IPS-11a (cell line): ENCODE data around the gene CDK15.
"Not testable (repeated sequence)": the region's sequence is repeated elsewhere in the genome, so short reads cannot be mapped to it uniquely, and the experiment has no call there.

Experiments
- H3K4me3 ChIP-seq: one replicate; pipeline ENCODE4 v1.5.1; 2013; ENCODE audit warnings: low read depth, low read length, control low read depth

CDK15 gene

DNA sequence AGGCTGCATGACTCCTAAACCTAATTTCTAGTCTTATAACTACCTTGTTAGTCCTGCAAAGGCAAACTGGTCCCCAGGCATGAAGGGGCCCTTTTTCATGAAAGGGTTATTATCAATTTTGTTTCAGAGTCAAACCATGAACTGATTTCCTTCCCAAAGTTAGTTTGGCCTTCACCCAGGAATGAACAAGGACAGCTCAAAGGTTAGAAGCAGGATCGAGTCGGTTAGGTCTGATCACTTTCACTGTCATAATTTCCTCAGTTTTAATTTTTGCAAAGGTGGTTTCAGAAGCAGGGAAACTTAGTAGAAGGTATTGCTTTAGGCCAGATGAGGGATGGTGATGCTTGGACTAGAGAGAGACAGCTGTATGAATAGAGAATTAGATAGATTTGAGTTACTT is 16.9 kb upstream of the CDK15 start:
- H3K4me3 ChIP-seq = no peak overlapping the region

DNA sequence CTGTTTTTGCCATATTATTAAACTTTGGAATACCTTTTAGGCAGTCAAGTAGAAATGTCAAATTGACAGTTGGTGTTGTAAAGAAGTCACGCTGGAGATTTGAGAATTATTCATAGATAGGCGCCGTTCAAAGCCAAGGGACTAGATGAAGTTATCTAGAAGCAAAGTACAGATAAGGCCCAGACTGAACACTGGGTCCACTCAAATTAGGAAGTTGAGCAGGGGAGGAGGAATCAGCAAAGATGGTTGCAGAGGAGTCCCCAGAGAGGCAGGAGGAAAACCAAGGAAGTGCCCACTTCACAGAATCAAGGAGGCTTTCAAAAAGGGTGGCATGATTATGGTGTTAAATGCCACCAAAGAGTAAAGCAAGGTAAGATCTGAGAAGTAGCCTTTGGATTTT is 16.0 kb upstream of the CDK15 start:
- H3K4me3 ChIP-seq = no peak overlapping the region

- H3K4me3 ChIP-seq = no peak overlapping the region
Measured at GRCh38 chr2:201790989-201791388, 15.3 kb upstream of the CDK15 start.

DNA sequence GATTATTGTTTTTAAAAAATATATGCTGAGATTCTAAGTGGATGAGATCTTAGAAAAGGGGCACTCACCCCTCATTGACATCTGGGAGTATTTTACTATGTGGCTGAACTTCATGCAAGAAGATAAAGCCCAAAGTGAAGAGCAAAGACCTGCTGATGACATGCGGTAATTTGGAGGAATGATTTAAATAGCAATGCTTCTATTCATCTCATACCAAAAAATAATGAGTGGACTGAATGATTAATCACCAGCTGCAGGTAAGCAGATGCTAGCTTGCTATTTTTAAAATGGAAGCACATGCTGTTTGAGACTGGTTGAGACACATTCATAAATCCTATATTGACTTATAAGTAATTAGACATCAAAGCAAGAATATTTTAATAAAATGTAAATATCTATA is 12.7 kb upstream of the CDK15 start:
- no peak overlapping the region for H3K4me3 ChIP-seq

- H3K4me3 ChIP-seq = no peak overlapping the region
Measured at GRCh38 chr2:201794294-201794693, 12.0 kb upstream of the CDK15 start.

DNA sequence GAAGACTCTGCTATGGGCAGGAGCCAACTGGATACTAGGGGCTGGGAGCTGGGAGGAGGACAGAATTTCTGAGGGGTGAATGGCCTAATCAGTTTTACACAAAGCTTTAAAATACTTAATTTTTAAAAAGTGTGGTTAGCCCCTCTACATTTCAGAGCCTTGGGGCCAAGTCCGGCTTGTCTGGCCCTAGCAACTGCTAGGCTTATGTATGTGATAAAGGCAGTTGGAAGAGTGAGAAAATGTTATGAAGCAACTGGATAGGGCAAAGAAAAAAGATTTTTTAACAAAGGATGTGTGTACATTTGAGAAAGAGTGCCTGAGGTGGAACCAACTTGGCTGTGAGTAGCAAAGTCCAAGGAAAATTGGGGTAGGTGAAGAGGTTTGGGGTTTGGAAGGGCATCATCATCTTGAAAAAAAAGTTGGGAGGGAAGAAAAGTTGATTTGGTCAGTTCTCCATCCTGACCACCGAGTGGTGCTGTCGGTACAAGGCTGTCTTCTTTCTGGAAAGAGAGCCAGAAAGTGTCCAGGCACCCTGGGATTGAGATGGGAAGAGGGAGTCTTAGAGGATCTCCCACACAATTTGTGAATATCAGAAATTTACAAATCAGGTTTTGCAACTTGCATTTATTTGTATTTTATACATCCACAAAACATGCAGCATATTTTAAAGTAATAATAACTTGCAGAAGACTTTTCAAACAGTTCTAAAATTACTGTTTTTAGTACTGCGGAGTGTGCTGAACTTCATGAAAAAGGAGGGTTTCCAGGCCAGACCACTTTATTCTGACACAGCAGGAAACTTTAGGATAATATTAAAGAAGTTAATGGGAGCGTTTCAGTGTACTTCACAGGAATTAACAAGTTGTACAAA is 10.5 kb upstream of the CDK15 start:
- H3K4me3 ChIP-seq = no peak overlapping the region

DNA sequence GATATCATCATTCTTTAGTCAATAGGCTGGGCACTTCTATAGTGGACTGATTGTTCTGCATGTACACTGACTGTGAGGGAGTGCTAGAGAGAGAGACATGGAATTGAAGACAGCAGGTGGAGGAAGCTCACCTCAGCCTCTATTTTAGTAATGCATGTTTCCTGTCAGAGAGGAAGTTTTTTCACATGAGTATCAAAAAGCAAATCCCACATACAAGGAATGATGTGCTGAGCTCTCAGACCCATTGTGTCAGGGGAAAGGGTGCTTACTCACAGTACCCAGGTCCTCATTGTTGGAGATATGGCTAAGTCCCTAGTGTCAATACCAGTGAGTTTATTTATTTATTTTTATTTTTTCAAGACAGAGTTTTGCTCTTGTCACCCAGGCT is 9.9 kb upstream of the CDK15 start:
- no peak overlapping the region for H3K4me3 ChIP-seq

GRCh38 chr2:201797175-201797840 is 9.0 kb upstream of the CDK15 start:
- no peak overlapping the region for H3K4me3 ChIP-seq

GRCh38 chr2:201798252-201798913 is 8.0 kb upstream of the CDK15 start:
- H3K4me3 ChIP-seq = no peak overlapping the region

GRCh38 chr2:201798914-201799285 is 7.4 kb upstream of the CDK15 start:
- H3K4me3 ChIP-seq = not testable (repeated sequence)

- no peak overlapping the region for H3K4me3 ChIP-seq
Measured at GRCh38 chr2:201807452-201807999, 1.2 kb downstream of the CDK15 start.

- H3K4me3 ChIP-seq = no peak overlapping the region
Measured at GRCh38 chr2:201808027-201808426, 1.7 kb downstream of the CDK15 start.

- H3K4me3 ChIP-seq = no peak overlapping the region
Measured at GRCh38 chr2:201809633-201810032, 3.3 kb downstream of the CDK15 start.

DNA sequence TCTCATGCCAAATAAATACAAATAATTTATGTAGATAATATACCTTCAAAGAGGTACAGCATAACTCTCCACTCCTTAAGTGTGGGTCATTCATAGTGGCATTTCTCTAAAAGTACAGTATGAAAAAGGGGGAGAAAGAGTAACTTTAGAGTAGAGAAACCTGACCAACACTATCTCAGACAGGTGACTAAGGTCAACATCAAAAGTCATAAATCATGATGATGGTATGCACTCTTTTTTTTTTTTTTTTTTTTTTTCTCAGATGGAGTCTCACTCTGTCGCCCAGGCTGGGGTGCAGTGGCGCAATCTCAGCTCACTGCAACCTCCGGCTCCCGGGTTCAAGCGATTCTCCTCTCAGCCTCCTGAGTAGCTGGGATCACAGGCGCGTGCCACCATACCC is 4.3 kb downstream of the CDK15 start:
- not testable (repeated sequence) for H3K4me3 ChIP-seq

DNA sequence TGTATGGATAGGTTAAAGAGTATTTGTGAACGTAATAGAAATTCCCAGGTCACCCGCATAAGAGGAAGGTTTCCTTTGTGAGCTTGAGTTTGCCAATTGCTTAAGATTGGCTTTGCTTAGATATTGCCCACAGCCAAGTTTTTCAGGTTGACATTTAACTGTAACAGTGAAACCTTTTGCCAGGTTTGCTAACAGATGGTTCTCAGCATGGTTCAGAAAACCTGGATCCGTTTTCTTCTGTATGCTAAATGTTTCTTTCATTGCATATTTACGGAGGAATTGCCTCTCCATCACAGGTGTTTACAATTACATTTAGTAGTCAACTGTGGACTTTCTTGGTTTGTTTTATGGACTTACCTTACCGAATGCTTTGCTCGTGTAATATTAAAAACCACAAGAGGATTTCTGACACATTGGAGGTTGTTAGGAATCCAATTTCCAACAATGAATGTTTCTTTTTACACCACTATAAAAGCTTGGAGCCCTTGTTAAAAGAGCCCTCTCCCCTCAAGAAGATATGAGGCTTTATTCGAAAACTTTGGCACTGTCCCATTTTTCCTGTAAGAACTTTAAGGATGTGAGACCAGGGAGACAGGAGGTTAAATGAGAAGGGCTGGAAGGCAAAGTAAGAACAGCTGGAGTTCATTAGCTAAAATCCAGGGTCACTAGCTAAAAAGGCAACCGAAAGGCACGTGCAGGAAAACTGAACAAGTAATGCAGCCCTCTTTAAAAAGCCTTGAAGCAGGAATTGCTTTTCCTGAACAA is 7.8 kb downstream of the CDK15 start:
- H3K4me3 ChIP-seq = no peak overlapping the region

DNA sequence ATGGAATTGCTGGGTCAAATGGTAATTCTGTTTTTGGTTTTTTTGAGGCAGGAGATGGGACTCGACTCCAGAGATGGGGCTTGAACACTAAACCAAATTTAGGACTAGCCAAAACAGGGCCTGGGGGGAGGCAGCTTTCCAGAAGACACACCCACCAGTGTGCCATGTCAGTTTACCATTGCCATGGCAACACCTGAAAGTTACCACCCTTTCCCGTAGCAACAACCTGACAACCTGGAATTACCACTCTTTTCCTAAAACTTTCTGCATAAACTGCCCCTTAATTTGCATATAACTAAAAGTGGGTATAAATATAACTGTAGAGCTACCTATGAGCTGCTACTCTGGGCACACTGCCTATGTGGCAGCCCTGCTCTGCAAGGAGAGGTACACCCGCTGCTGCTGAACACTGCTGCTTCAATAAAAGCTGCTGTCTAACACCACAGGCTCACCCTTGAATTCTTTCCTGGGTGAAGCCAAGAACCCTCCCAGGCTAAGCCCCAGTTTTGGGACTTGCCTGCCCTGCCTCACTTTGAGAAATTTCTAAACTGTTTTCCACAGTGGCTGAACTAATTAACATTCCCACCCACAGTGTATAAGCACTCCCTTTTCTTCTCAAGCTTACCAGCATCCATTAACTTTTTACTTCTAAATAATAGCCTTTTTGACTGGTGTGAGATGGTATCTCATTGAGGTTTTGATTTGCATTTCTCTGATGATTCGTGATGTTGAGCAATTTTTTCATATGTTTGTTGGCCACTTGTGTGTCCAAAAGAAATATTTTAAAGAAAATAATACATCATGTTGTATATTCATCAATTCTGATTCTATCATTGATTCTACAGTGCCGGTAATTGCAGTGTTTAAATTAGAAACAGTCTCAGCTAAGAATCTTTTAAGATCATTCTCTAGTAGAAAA is 10.6 kb downstream of the CDK15 start:
- H3K4me3 ChIP-seq = no peak overlapping the region

DNA sequence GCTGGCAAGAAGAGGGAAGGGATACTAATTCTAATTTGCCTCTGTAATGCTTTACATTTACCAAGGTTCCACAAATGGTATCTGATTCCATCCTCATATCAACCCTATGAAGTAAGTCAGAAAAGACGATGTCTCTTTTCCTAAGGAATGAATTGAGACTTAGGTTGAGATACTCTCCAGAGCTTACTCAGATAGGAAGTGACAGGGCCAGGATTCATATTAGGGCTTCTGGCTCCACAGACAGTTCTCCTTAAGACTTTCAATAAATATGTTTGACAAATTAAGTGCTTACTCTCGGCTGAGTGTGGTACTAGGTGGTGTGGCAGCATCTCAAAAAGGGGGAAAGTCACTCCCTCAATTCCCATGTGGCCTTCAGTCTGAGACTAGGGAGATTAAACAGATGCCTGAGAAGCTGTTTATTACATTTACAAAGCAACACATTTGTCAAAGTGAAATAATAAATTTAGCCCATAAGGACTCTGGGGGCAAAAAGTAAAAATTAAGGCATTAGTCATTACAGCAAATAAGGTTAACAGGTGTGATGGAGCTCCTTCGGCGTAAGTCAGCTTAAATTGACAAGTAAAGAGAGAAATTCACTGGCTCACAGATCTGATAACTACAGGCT is 14.2 kb downstream of the CDK15 start:
- H3K4me3 ChIP-seq = no peak overlapping the region

DNA sequence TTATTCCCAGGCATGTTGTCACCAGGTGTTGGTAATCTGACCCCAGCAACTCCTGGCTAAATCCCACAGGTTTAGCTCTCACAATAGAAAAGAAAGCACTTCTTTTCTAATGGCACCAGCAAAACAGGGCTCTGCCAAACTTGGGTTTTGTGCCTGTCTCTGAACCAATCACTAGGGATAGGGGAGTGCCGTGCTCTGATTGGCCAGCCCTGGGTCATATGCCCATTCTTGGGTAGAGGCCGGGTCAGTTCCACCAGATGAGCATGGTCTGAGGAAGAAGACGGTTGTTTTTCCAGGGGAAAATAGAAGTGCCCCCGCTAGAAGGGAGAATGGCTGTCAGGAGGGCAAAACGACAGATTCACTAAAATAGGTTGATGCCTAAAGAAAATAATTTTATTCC is 14.7 kb downstream of the CDK15 start:
- H3K4me3 ChIP-seq = no peak overlapping the region

GRCh38 chr2:201824212-201824611 is 17.9 kb downstream of the CDK15 start:
- no peak overlapping the region for H3K4me3 ChIP-seq
